GM19324 (cell line): Measurements from ENCODE around the gene ZNF467.

ENCODE experiments used
- ATAC-seq: cut with Tn5 transposase; IDR thresholded peaks from one replicate; pipeline ENCODE4 v1.9.1; 2021; ENCODE audit warnings: mild to moderate bottlenecking, moderate library complexity; ENCODE audit not compliant: unreplicated experiment, low FRiP score

Gene ZNF467

DNA sequence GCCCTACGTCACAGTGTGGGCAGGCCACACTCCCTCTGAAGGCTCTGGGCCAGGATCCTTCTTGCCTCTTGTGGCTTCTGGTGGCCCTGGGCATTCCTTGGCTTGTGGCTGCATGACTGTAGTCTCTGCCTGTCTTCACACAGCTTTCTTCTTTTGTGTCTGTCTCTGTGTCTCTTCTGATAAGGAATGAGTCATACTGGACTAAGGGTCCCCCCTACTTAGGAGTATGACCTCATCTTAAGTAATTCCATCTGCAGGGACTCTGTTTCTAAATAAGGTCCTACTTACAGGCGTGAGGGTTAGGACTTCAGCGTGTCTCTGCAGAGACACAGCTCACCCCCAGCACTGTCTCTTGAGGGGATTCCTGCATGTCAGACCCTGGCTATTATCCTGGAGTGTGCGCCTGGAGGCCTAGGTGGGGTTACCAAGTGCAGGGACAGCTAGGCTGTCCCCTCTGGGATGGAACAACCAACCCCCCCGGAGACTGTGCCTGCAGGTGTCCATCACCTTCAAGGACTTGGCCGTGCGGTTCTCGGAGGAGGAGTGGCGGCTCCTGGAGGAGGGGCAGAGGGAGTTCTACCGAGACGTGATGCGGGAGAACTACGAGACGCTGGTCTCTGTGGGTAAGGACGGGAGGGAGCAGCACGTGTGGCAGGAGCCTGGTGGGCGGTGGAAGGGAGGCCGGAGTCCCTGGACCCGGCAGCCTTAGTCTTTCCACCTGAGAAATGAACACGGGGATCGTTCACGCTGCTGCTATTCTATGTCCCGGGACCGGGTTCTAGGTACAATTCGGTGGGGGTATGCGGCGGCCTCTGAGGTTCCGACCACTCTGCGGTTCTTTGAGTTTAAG lies 54.1 kb downstream of the ZNF467 start:
- no peak for ATAC-seq

DNA sequence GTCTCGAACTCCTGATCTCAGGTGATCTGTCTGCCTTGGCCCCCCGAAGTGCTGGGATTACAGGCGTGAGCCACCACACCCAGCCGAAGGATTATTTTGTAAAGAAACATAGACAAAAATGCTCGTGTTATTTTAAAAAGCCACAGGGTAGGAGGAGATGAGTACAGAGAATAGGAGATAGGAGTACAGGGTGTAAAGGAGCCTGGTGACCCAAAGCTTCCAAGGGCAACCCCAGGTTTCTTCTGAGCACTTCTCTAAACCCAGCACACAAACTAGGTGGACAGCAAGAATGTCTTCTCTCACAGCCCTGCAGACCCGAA lies 54.7 kb downstream of the ZNF467 start:
- no peak for ATAC-seq

DNA sequence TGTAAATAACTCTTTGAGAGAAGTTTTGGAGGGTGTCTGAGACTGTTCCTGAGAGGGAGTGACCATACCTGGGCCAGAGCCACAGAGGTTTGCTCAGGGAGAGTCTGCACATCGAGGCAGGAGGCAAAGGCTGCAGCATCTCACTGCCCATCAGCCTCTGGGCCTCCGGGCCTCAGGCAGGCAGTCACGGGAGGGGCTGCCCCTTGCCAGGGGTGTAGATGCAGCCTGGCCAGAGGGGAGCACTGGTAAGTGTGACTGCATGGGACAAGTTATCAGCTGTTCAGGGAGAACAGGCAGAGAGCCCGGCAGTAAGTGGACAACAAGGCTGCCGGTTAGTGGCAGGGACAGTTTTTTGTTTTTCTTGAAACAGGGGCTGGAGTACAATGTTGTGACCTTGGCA lies 55.9 kb downstream of the ZNF467 start:
- no peak for ATAC-seq

DNA sequence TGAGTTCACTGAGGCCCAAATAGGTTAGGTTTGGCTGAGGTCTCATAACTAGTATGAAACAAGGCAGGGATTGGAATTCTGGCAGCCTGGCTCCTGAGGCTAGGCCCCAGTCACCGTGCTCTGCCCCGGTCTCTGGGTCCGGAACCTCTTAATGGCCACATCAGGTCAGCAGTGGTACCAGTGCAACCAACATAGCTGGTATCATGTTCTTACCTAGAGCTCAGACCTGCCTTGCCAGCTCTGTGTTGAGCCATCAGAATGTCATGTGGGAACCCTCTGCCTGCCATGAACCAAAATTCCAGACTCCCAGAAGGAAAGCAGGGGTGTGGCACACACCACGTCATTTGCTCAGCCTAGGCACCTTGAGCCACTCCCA lies 56.5 kb downstream of the ZNF467 start:
- ATAC-seq: no peak

DNA sequence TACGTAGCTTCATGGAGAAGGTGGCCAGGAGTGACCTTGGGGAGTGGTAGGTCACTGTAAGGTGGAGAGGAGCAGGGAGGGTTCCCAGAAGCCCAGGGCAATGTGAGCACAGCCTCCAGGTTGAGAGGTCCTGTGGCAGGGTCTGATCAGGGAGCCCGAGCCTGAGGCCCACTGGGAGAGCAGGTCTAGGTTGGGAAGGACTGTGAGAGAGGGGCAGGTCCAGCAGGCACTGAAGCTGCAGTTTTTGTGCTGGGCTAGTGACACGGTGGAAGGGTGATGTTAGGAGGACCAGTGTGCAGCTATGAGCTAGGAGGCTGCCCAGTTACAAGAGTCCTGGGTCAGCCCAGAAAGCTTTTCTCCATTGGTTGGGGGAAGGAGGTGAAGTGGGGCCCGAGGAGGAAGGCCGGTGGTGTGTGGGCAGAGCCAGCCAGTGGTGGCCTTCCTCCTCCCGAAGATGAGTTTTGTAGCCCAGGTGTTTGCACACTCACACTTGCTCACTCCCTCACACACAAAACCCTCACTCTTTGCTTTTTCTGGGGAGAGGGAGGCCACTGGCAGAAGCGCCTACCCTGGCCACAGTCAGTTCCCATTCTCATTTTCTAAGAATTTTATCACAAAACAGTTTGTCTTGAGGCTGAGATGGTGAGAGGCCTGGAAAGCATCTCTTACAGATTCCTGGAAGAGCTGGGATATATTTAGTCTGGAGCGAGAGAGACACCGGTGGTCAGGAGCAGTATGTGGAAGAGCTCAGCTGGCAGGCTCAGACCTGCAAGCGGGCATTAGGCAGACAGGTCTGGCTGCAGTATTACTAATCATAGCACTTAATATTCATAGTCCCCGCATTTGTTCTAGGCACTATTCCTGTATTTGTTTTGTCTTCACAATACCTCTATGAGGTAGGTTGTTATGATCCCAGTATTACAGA lies 57.1 kb downstream of the ZNF467 start:
- ATAC-seq: no peak

DNA sequence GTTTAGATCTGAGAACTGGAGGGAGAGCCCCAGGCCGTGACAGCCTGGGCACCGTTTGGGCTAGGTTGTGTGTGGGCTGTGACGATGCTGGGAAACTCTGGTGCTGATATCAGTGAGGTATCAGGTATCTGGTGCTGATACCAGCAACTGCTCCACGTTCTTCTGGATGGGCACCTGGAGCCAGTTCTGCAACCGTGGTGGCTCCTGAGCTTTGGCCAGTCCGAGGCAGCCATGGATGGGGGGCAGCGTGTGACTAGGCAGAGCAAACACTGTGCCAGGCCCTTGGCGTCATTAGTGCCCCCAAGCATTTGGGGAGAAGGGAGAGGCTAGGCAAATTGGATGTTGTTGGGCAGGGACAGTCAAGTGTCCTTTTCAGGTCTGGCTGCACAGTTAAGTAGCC lies 57.9 kb downstream of the ZNF467 start:
- no peak for ATAC-seq

DNA sequence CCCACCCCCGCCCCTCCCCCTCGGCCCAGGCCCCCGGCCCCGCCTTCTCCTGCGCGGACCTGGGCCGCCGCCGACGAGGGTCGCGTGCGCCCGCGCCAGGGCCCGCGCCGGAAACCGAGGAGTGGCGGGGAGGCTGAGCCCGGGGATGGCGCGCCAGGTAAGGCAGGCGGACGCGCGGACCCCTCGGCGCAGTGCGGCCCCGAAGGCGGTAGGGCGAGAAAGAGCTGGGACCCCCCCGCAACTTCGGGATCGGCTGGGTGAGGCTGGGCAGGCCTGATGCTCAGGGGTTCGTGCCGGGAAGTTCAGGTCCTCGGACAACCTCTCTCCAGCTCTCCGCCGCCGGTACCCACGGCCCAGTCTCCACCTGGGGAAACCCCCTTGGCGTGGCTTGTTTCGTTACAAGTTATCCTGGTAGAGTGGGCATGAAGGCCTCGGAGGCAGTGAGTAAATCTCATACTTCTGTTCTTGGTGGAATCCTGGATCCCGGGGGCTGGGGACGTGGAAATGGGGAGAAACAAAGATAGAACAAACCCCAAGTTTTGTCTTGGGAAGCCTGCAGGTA lies 58.4 kb downstream of the ZNF467 start:
- no peak for ATAC-seq
